GM12892 (cell line): ENCODE results near the gene DCHS2.

ENCODE experiments used
- POLR2AphosphoS5 ChIP-seq: IDR thresholded peaks from 2 replicates; pipeline ENCODE4 v1.6.1; 2011; ENCODE audit warnings: low read depth, low read length, control low read depth
- TAF1 ChIP-seq: IDR thresholded peaks from 2 replicates; pipeline ENCODE4 v1.6.1; 2011; ENCODE audit warnings: low read depth, mild to moderate bottlenecking, control low read depth, low read length, borderline replicate concordance

GRCh38 chr4:154455111-154455510, 36.5 kb downstream of the DCHS2 start:
- TF ChIP-seq POLR2AphosphoS5 (no peak), TAF1 (no peak)
